Dedifferentiated amniotic fluid mesenchymal stem cell (primary cell): ENCODE data around the gene NPNT.

ENCODE experiments used
- DNase-seq: peaks from one replicate; pipeline ENCODE4 v3.0.0-alpha.2; 2016; ENCODE audit errors: extremely low spot score

NPNT gene

DNA sequence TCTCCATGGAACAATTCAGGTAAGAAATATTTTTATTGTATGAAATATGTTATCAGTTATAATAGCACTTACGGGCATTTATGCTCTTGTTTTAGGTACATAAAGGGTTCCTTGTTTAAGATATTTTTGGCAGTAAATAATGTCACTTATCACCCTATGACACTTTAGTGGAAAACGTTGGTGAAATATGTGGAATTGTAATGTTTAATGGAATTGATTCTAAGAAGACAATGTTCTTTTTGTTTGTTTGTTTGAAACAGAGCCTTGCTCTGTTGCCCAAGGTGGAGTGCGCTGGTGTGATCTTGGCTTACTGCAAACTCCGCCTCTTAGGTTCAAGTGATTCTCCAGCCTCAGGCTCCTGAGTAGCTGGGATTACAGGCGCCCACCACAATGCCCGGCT is 17.4 kb downstream of the NPNT start:
- no peak for DNase-seq

- DNase-seq = no peak
These were observed 22.0 kb downstream of the NPNT start for GRCh38 chr4:105917171-105917685.

- DNase-seq = no peak
These were observed 26.0 kb downstream of the NPNT start for GRCh38 chr4:105921301-105921700.

GRCh38 chr4:105923497-105924238 is 28.4 kb downstream of the NPNT start:
- DNase-seq = no peak

GRCh38 chr4:105924341-105924740 is 29.1 kb downstream of the NPNT start:
- no peak for DNase-seq

DNA sequence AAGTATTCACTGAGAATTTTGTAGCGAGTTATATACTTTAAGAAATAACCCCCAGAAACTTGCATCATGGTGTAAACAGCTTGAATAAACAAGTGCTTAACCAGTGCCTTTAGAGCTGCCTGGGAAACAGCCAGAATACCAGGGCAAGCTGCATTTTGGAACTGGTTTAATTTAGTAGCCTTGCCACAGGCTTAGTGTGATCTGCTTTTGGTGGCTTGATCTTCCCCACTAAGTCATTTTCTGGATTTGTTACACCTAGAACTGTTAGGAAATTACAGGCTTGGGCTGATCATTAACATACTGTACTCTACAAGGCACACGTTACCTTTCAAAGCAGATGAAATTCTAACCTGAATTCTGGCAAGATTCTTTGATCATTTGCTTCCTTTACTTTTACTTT is 35.4 kb downstream of the NPNT start:
- no peak for DNase-seq

DNA sequence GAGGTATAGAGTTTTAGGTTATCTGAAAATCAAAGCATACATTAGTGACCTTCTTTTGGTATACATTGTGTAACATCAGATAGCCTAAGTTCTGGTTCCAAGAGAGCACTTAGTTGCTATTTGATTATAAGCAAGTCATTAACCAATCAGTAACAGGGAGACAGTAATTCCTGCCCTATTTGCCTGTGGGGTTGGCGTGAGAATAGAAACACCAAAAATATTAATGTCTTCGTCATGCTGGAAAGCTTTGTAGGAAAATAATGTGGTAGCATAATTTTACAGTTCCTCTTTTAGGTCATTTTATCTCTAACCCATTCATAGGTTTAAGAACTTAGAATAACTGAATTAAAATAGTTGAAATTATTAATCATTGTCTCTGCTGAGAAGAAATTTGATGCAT is 37.8 kb downstream of the NPNT start:
- no peak for DNase-seq

DNA sequence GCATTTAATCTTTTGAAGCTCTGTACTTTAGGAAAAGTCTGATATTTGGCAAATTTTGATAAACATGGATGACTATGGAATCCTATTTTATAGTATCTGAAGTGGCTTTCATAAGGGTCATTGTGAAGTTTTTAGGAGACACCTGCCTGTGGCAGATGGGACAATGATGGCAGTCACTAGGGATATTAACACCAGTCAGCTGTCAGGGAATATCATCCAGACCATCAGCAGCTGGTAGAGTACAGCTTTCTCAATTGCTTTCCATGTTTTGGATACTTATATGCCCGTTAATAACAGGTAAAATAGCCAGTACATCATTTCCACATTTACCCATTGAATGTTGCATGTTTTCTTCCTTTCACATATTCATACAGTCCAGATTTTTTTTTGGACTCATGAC is 39.1 kb downstream of the NPNT start:
- DNase-seq = no peak

GRCh38 chr4:105936901-105937300 is 41.6 kb downstream of the NPNT start:
- DNase-seq = no peak

- DNase-seq = no peak
These were observed 42.5 kb downstream of the NPNT start for GRCh38 chr4:105937759-105938158.

DNA sequence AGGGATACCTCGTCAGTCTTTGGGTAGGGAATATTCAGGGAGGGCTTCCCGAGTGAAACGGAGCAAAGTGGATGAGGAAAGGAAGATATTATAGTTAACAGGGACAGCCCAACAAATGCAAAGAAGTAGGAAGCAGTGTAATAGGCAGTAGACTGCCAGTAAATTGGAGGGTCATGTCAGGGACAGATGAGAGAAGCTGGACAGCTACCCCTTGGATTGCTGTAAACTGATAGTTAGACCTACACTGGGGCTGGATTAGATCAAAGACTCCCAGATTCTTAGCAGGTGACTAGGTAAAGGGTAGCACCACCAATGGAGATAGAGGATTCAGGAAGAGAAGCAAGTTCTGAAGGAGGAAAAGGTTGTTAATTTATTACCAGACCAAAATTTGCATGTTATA is 48.0 kb downstream of the NPNT start:
- no peak for DNase-seq

GRCh38 chr4:105944540-105944939 is 49.3 kb downstream of the NPNT start:
- DNase-seq = peak; percentile 56

DNA sequence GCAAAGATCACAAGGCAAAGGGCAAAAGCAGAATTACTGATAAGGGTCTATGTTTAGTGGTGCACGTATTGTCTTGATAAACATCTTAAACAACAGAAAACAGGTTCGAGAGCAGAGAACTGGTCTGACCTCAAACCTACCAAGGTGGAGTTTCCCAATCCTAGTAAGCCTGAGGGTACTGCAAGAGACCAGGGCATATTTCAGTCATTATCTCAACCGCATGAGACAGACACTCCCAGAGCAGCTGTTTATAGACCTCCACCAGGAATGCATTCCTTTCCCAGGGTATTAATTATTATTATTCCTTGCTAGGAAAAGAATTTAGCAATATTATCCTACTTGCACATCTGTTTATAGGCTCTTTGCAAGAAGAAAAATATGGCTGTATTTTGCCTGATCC is 51.5 kb downstream of the NPNT start:
- DNase-seq = no peak

GRCh38 chr4:105950701-105951100 is 55.4 kb downstream of the NPNT start:
- DNase-seq = no peak

- DNase-seq = peak; percentile 68
These were observed 55.9 kb downstream of the NPNT start for GRCh38 chr4:105951198-105951597.

- DNase-seq = no peak
These were observed 57.3 kb downstream of the NPNT start for GRCh38 chr4:105952591-105952990.

- no peak for DNase-seq
These were observed 61.3 kb downstream of the NPNT start for GRCh38 chr4:105956569-105956968.

- DNase-seq = no peak
These were observed 62.4 kb downstream of the NPNT start for GRCh38 chr4:105957680-105958079.

- DNase-seq = peak; percentile 31
These were observed 68.5 kb downstream of the NPNT start for GRCh38 chr4:105963461-105964400.

DNA sequence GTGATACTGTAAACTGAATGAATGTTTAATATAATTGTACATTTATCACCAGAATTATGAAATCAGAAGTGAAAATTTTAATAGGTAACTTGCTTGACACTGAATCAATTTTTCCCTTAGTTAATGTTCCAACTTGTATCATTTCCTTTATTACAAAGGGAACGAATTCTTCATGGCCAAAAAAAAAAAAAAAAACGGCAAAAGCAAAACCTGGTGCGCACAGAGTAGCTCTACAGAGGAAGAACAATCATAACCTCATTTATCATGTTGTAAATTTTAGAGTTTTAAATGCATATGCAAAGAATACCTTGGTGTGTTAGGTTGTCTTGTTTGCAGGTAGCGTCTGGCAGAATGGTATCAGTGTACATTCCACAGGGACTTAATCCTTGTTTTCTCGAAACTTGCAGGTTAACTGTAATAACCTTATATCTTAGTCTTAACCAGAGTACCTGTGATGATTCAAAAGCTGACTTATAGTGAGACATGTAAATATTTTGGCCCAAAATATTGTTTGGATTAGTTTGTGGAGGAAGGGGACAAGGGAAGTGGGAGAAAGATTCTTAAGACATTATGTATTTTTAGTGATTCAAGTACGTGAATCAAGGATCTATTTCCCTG is 70.0 kb downstream of the NPNT start:
- no peak for DNase-seq

DNA sequence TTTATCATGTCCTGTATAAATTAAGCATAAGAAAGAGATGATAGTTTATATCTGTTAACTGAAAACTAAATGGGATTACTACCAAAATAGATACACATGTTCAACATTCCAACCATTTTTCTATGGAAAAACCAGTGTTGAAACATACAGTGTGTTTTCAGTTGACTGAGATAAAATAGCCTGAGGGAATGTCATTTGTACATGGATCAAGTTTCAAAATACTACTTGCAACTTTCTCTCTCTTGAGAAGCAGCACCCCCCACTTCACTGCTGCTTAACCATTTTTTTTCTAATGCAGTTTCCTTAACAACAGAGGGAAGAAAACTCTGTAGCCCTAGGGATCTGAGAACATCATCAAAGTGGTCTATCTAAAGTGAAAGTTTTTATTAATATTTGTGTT is 70.8 kb downstream of the NPNT start:
- peak; percentile 95 for DNase-seq

DNA sequence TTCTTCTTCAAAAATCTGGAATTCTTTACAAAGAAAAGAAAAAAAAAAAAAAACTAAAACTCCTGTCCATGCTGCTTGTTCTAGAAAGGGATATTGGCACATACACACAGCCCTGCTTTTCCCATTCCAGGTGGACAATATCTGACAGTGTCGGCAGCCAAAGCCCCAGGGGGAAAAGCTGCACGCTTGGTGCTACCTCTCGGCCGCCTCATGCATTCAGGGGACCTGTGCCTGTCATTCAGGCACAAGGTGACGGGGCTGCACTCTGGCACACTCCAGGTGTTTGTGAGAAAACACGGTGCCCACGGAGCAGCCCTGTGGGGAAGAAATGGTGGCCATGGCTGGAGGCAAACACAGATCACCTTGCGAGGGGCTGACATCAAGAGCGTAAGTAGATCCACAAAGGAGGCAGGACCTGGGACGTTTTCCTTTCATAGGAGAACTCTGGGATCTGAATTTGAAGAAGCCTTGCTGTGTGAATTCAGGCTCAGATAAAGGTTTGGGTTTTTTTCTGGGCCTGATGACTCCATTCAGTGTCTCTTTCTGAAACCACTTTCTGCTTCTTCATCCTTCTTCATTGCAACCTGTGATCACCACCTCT is 71.9 kb downstream of the NPNT start:
- DNase-seq = no peak
